Measurements from ENCODE around the gene GOLGA8M. TPM values are rescaled to one million over a fixed set of nuclear protein-coding genes. Genes with fewer than 3 reads are reported as not detected.
"Not testable (repeated sequence)": the region's sequence is repeated elsewhere in the genome, so short reads cannot be mapped to it uniquely, and the experiment has no call there.

Gene GOLGA8M
- polyA plus RNA-seq (2013, experiment 1 of 2), result not detected
- polyA plus RNA-seq (2013, experiment 2 of 2), result 0.04 TPM

- H3K23ac ChIP-seq (ENCODE audit: low read length); H2BK5ac ChIP-seq (ENCODE audit: low read length); H3K56ac ChIP-seq (ENCODE audit: low read length); H3K27ac ChIP-seq (ENCODE audit: low read depth, low read length); H2AK5ac ChIP-seq (ENCODE audit: low read length); H3K36me3 ChIP-seq (ENCODE audit: control insufficient read depth, insufficient read depth, low read length); H3K9ac ChIP-seq (ENCODE audit: low read length); H2BK15ac ChIP-seq (replicated peaks; ENCODE audit: low read depth); H3K4me1 ChIP-seq (ENCODE audit: control insufficient read depth, low read depth, low read length); DNase-seq; H3K4ac ChIP-seq (ENCODE audit: low read depth, low read length); H3K18ac ChIP-seq (ENCODE audit: low read length); H3K79me2 ChIP-seq (ENCODE audit: control insufficient read depth, insufficient read depth, low read length); H3K27me3 ChIP-seq (ENCODE audit: insufficient read depth, low read length, poor library complexity); H2BK120ac ChIP-seq (ENCODE audit: low read depth, low read length); H3K79me1 ChIP-seq (ENCODE audit: low read length); H3K4me2 ChIP-seq (ENCODE audit: low read length); H4K5ac ChIP-seq (ENCODE audit: low read length); H3K4me3 ChIP-seq (ENCODE audit: low read length); H4K8ac ChIP-seq (ENCODE audit: low read depth, low read length): not testable (repeated sequence)
- no CpG with 5 or more reads among the region's 10 CpGs for WGBS (ENCODE audit: extremely low coverage, insufficient coverage, low lambda C conversion rate)
These were observed at the start of gene GOLGA8M for GRCh38 chr15:28712270-28712669. TSS of gene GOLGA8M (minus strand) at chr15:28712421. CDS start at chr15:28712323, 98 bp downstream.

- 89% methylated on average over 3 of the region's 6 CpGs for WGBS (ENCODE audit: extremely low coverage, insufficient coverage, low lambda C conversion rate)
- not testable (repeated sequence) for H2AK5ac ChIP-seq (ENCODE audit: low read length); H3K4me2 ChIP-seq (ENCODE audit: low read length); H2BK120ac ChIP-seq (ENCODE audit: low read depth, low read length); DNase-seq; H3K23ac ChIP-seq (ENCODE audit: low read length); H3K56ac ChIP-seq (ENCODE audit: low read length); H3K18ac ChIP-seq (ENCODE audit: low read length); H3K4ac ChIP-seq (ENCODE audit: low read depth, low read length); H4K5ac ChIP-seq (ENCODE audit: low read length); H3K27me3 ChIP-seq (ENCODE audit: insufficient read depth, low read length, poor library complexity); H3K36me3 ChIP-seq (ENCODE audit: control insufficient read depth, insufficient read depth, low read length); H4K8ac ChIP-seq (ENCODE audit: low read depth, low read length); H3K79me2 ChIP-seq (ENCODE audit: control insufficient read depth, insufficient read depth, low read length); H3K4me1 ChIP-seq (ENCODE audit: control insufficient read depth, low read depth, low read length); H3K27ac ChIP-seq (ENCODE audit: low read depth, low read length); H2BK5ac ChIP-seq (ENCODE audit: low read length); H3K79me1 ChIP-seq (ENCODE audit: low read length); H3K4me3 ChIP-seq (ENCODE audit: low read length); H2BK15ac ChIP-seq (replicated peaks; ENCODE audit: low read depth); H3K9ac ChIP-seq (ENCODE audit: low read length)
These were observed 30.7 kb upstream of the GOLGA8M start for GRCh38 chr15:28742890-28743289.

- not testable (repeated sequence) for H3K4me3 ChIP-seq (ENCODE audit: low read length); H3K23ac ChIP-seq (ENCODE audit: low read length); H3K79me1 ChIP-seq (ENCODE audit: low read length); H4K8ac ChIP-seq (ENCODE audit: low read depth, low read length); H3K56ac ChIP-seq (ENCODE audit: low read length); H2BK15ac ChIP-seq (replicated peaks; ENCODE audit: low read depth); H3K4ac ChIP-seq (ENCODE audit: low read depth, low read length); H3K18ac ChIP-seq (ENCODE audit: low read length); H3K36me3 ChIP-seq (ENCODE audit: control insufficient read depth, insufficient read depth, low read length); DNase-seq; H3K4me2 ChIP-seq (ENCODE audit: low read length); H3K27ac ChIP-seq (ENCODE audit: low read depth, low read length); H3K4me1 ChIP-seq (ENCODE audit: control insufficient read depth, low read depth, low read length); H3K27me3 ChIP-seq (ENCODE audit: insufficient read depth, low read length, poor library complexity); H3K79me2 ChIP-seq (ENCODE audit: control insufficient read depth, insufficient read depth, low read length); H2AK5ac ChIP-seq (ENCODE audit: low read length); H2BK5ac ChIP-seq (ENCODE audit: low read length); H2BK120ac ChIP-seq (ENCODE audit: low read depth, low read length); H3K9ac ChIP-seq (ENCODE audit: low read length); H4K5ac ChIP-seq (ENCODE audit: low read length)
- WGBS (ENCODE audit: extremely low coverage, insufficient coverage, low lambda C conversion rate), result no CpG with 5 or more reads among the region's 9 CpGs
These were observed 26.5 kb upstream of the GOLGA8M start for GRCh38 chr15:28738590-28739292.

- H3K27me3 ChIP-seq (ENCODE audit: insufficient read depth, low read length, poor library complexity); DNase-seq; H3K9ac ChIP-seq (ENCODE audit: low read length); H3K18ac ChIP-seq (ENCODE audit: low read length); H3K79me1 ChIP-seq (ENCODE audit: low read length); H3K36me3 ChIP-seq (ENCODE audit: control insufficient read depth, insufficient read depth, low read length); H2BK120ac ChIP-seq (ENCODE audit: low read depth, low read length); H3K4me1 ChIP-seq (ENCODE audit: control insufficient read depth, low read depth, low read length); H3K79me2 ChIP-seq (ENCODE audit: control insufficient read depth, insufficient read depth, low read length); H2BK15ac ChIP-seq (replicated peaks; ENCODE audit: low read depth); H4K5ac ChIP-seq (ENCODE audit: low read length); H4K8ac ChIP-seq (ENCODE audit: low read depth, low read length); H2BK5ac ChIP-seq (ENCODE audit: low read length); H3K4ac ChIP-seq (ENCODE audit: low read depth, low read length); H3K23ac ChIP-seq (ENCODE audit: low read length); H3K4me2 ChIP-seq (ENCODE audit: low read length); H3K4me3 ChIP-seq (ENCODE audit: low read length); H3K27ac ChIP-seq (ENCODE audit: low read depth, low read length); H2AK5ac ChIP-seq (ENCODE audit: low read length); H3K56ac ChIP-seq (ENCODE audit: low read length): not testable (repeated sequence)
- whole genome bisulfite sequencing (ENCODE audit: extremely low coverage, insufficient coverage, low lambda C conversion rate), result no CpG with 5 or more reads among the region's 23 CpGs
These were observed 26.0 kb upstream of the GOLGA8M start for GRCh38 chr15:28738200-28738561.

- H3K4me1 ChIP-seq (ENCODE audit: control insufficient read depth, low read depth, low read length); H4K5ac ChIP-seq (ENCODE audit: low read length); H3K27ac ChIP-seq (ENCODE audit: low read depth, low read length); H3K79me1 ChIP-seq (ENCODE audit: low read length); H2AK5ac ChIP-seq (ENCODE audit: low read length); H2BK120ac ChIP-seq (ENCODE audit: low read depth, low read length); H4K8ac ChIP-seq (ENCODE audit: low read depth, low read length); H3K79me2 ChIP-seq (ENCODE audit: control insufficient read depth, insufficient read depth, low read length); H3K27me3 ChIP-seq (ENCODE audit: insufficient read depth, low read length, poor library complexity); H3K9ac ChIP-seq (ENCODE audit: low read length); H2BK15ac ChIP-seq (replicated peaks; ENCODE audit: low read depth); H2BK5ac ChIP-seq (ENCODE audit: low read length); H3K23ac ChIP-seq (ENCODE audit: low read length); H3K4me2 ChIP-seq (ENCODE audit: low read length); H3K4me3 ChIP-seq (ENCODE audit: low read length); H3K36me3 ChIP-seq (ENCODE audit: control insufficient read depth, insufficient read depth, low read length); H3K4ac ChIP-seq (ENCODE audit: low read depth, low read length): not testable (repeated sequence)
- WGBS (ENCODE audit: extremely low coverage, insufficient coverage, low lambda C conversion rate), result no CpG with 5 or more reads among the region's 101 CpGs
- Histone ChIP-seq H3K56ac (ENCODE audit: low read length) (peak overlapping the region; percentile 70), H3K18ac (ENCODE audit: low read length) (peak overlapping the region; percentile 80)
- DNase-seq, result peak; percentile 5
These were observed 25.4 kb upstream of the GOLGA8M start for GRCh38 chr15:28737521-28738199.

All from mesendoderm (in vitro differentiated cells).